ENCODE data around the gene CCDC57. TPM values are rescaled to one million over a fixed set of nuclear protein-coding genes. Genes with fewer than 3 reads are reported as not detected.

Gene CCDC57
- total RNA-seq, 2 experiments from 2014 or later, result 56.6 to 64.2 TPM

- H3K4me1 Mint-ChIP-seq (ENCODE audit: low read depth), result peaks cover 7% of the 10 kb centered on the region
- no peak overlapping the region for H3K27ac Mint-ChIP-seq
- no peaks in the 10 kb centered on the region for H3K27me3 Mint-ChIP-seq
- TF ChIP-seq, protein P1, sequence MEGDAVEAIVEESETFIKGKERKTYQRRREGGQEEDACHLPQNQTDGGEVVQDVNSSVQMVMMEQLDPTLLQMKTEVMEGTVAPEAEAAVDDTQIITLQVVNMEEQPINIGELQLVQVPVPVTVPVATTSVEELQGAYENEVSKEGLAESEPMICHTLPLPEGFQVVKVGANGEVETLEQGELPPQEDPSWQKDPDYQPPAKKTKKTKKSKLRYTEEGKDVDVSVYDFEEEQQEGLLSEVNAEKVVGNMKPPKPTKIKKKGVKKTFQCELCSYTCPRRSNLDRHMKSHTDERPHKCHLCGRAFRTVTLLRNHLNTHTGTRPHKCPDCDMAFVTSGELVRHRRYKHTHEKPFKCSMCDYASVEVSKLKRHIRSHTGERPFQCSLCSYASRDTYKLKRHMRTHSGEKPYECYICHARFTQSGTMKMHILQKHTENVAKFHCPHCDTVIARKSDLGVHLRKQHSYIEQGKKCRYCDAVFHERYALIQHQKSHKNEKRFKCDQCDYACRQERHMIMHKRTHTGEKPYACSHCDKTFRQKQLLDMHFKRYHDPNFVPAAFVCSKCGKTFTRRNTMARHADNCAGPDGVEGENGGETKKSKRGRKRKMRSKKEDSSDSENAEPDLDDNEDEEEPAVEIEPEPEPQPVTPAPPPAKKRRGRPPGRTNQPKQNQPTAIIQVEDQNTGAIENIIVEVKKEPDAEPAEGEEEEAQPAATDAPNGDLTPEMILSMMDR (IDR thresholded peaks at IDR 0.05), result no peak
- POLR2A ChIA-PET, result no interaction called here
- intact Hi-C loops (cut with micrococcal nuclease), result no loop called here
- ATAC-seq (no peak), DNase-seq (no peak)
- no peak overlapping the region for H3K4me3 Mint-ChIP-seq
- CTCF ChIA-PET, result no interaction called here
- H3K36me3 Mint-ChIP-seq (ENCODE audit: low read depth), result no peaks in the 10 kb centered on the region
- H3K9me3 Mint-ChIP-seq, result no peaks in the 10 kb centered on the region
Measured at GRCh38 chr17:82221341-82221902, 8.8 kb upstream of the CCDC57 start.

GRCh38 chr17:82219753-82220709 lies 7.4 kb upstream of the CCDC57 start:
- H3K4me1 Mint-ChIP-seq (ENCODE audit: low read depth), result peaks cover 16% of the 10 kb centered on the region
- POLR2A ChIA-PET, result interaction anchor here (0.6 kb wide), 1 partner anchor 79 kb away, joined by 3 read pairs; no protein-coding TSS in a partner anchor

DNA sequence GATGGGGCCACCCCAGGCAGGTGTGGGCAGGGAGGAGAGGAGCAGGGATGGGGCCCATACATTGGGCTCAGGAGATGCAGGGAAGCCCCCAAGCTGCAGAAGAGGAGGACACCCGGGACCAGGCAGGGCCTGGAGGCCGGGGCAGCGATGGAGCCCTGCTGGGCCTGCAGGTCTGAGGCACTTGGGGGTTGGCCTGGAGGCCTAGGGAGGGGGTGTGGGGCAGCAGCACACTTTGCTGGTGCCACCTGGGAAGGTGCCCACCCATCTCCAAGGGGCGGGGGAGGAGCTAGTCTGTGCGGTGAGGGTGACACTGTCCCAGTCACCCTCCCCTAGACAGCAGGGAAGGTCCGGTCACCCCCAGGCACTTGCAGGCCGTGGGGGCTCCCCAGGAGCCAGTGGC lies 6.4 kb upstream of the CCDC57 start:
- intact Hi-C loops (cut with micrococcal nuclease), result no loop called here
- Mint-ChIP-seq H3K36me3 (ENCODE audit: low read depth) (no peaks in the 10 kb centered on the region), H3K27ac (no peak overlapping the region), H3K4me1 (ENCODE audit: low read depth) (peaks cover 21% of the 10 kb centered on the region), H3K27me3 (no peaks in the 10 kb centered on the region), H3K4me3 (no peak overlapping the region), H3K9me3 (no peaks in the 10 kb centered on the region)
- no peak for ATAC-seq
- TF ChIP-seq, protein P1 (IDR thresholded peaks at IDR 0.05), result no peak
- ChIA-PET CTCF (no interaction called here), POLR2A (interaction anchor here (1.1 kb wide), 1 partner anchor 10 kb away, joined by 5 read pairs; the partner anchor contains the start of gene SLC16A3)
- DNase-seq, result no peak

More at GRCh38 chr17:82219753-82220709, 7.4 kb upstream of the CCDC57 start:
- CTCF ChIA-PET, result interaction anchor here (1.2 to 1.5 kb wide), 2 partner anchors 10 to 16 kb away, joined by 4 to 6 read pairs; no protein-coding TSS in a partner anchor
- H3K27me3 Mint-ChIP-seq, result no peaks in the 10 kb centered on the region
- no peak overlapping the region for H3K27ac Mint-ChIP-seq
- H3K36me3 Mint-ChIP-seq (ENCODE audit: low read depth), result no peaks in the 10 kb centered on the region
- ATAC-seq (no peak), DNase-seq (no peak)
- H3K4me3 Mint-ChIP-seq, result no peak overlapping the region
- TF ChIP-seq, protein P1 (IDR thresholded peaks at IDR 0.05), result no peak
- intact Hi-C loops (cut with micrococcal nuclease), result no loop called here
- no peaks in the 10 kb centered on the region for H3K9me3 Mint-ChIP-seq

GRCh38 chr17:82218349-82219075 lies 5.9 kb upstream of the CCDC57 start:
- intact Hi-C loops (cut with micrococcal nuclease), result no loop called here
- POLR2A ChIA-PET, result interaction anchor here (1.0 to 1.1 kb wide), 2 partner anchors 11 to 32 kb away, joined by 4 to 5 read pairs; partner anchors contain the start of gene SLC16A3
- no peaks in the 10 kb centered on the region for H3K36me3 Mint-ChIP-seq (ENCODE audit: low read depth)

More at GRCh38 chr17:82218349-82219075, 5.9 kb upstream of the CCDC57 start:
- Mint-ChIP-seq H3K4me1 (ENCODE audit: low read depth) (peaks cover 26% of the 10 kb centered on the region), H3K27ac (no peak overlapping the region), H3K4me3 (no peak overlapping the region), H3K27me3 (no peaks in the 10 kb centered on the region), H3K9me3 (no peaks in the 10 kb centered on the region)
- TF ChIP-seq, protein P1 (IDR thresholded peaks at IDR 0.05), result no peak
- ATAC-seq (no peak), DNase-seq (no peak)
- CTCF ChIA-PET, result no interaction called here

Data from activated CD8-positive, alpha-beta T cell treated with anti-CD3 and anti-CD28 coated beads for 36 hours (primary cell).